Activated CD4-positive, CD25-positive, alpha-beta regulatory T cell (primary cell): ENCODE measurements around the gene TEX51.

ENCODE experiments used
- DNase-seq, 4 experiments: peaks; one replicate each; lab custom pipeline; 2025; lab: John Stamatoyannopoulos, UW

The TEX51 gene

GRCh38 chr2:126898636-126899035, at the start of gene TEX51:
Gene TEX51, plus strand, starts transcription at chr2:126898890. Its CDS starts 29 bp downstream, at chr2:126898919.
- no peak for DNase-seq

GRCh38 chr2:126849054-126849453, 49.6 kb upstream of the TEX51 start:
- DNase-seq, result no peak

- DNase-seq, result no peak
Measured at GRCh38 chr2:126849486-126849885, 49.2 kb upstream of the TEX51 start.

- DNase-seq, result no peak
Measured at GRCh38 chr2:126849991-126850535, 48.6 kb upstream of the TEX51 start.

- no peak for DNase-seq
Measured at GRCh38 chr2:126850940-126851339, 47.8 kb upstream of the TEX51 start.

GRCh38 chr2:126851756-126852155, 46.9 kb upstream of the TEX51 start:
- no peak for DNase-seq

GRCh38 chr2:126852361-126852760, 46.3 kb upstream of the TEX51 start:
- no peak for DNase-seq

- DNase-seq, result no peak
Measured at GRCh38 chr2:126855606-126856005, 43.1 kb upstream of the TEX51 start.

- DNase-seq, result no peak
Measured at GRCh38 chr2:126856403-126856802, 42.3 kb upstream of the TEX51 start.

GRCh38 chr2:126857502-126857901, 41.2 kb upstream of the TEX51 start:
- no peak for DNase-seq

- DNase-seq, result no peak
Measured at GRCh38 chr2:126858013-126858412, 40.7 kb upstream of the TEX51 start.

GRCh38 chr2:126858436-126858835, 40.3 kb upstream of the TEX51 start:
- DNase-seq, result no peak

- DNase-seq, result no peak
Measured at GRCh38 chr2:126858991-126859390, 39.7 kb upstream of the TEX51 start.

GRCh38 chr2:126859631-126860030, 39.1 kb upstream of the TEX51 start:
- no peak for DNase-seq

- DNase-seq, result no peak
Measured at GRCh38 chr2:126860385-126860784, 38.3 kb upstream of the TEX51 start.

- no peak for DNase-seq
Measured at GRCh38 chr2:126862730-126863129, 36.0 kb upstream of the TEX51 start.

GRCh38 chr2:126863336-126864015, 35.2 kb upstream of the TEX51 start:
- no peak for DNase-seq

- no peak for DNase-seq
Measured at GRCh38 chr2:126864861-126865260, 33.8 kb upstream of the TEX51 start.

- DNase-seq, result no peak
Measured at GRCh38 chr2:126866451-126866850, 32.2 kb upstream of the TEX51 start.

- DNase-seq, result no peak
Measured at GRCh38 chr2:126874961-126875360, 23.7 kb upstream of the TEX51 start.

GRCh38 chr2:126876631-126877030, 22.1 kb upstream of the TEX51 start:
- no peak for DNase-seq

- no peak for DNase-seq
Measured at GRCh38 chr2:126877041-126877440, 21.6 kb upstream of the TEX51 start.

- DNase-seq, result no peak
Measured at GRCh38 chr2:126877861-126878565, 20.7 kb upstream of the TEX51 start.
